Prostate gland (tissue), 2 donors: Measurements from ENCODE around the gene BIN1.

ENCODE experiments used
- CTCF ChIP-seq, 4 experiments: fragments of 200-600 bp in 2 of 4; fragments of 450-650 bp in 2 of 4; sonication (generic) in 2 of 4; IDR thresholded peaks; 1 replicate in 3 of 4; 2 replicates in 1 of 4; pipeline ENCODE4 v1.5.1; 2016 to 2019; ENCODE audit warnings: antibody characterized with exemption in 4 of 4, mild to moderate bottlenecking in 2 of 4, moderate library complexity in 2 of 4
- POLR2A ChIP-seq: fragments of 450-650 bp; IDR thresholded peaks from one replicate; pipeline ENCODE4 v1.6.1; 2016; ENCODE audit warnings: antibody characterized with exemption, mild to moderate bottlenecking
- POLR2AphosphoS5 ChIP-seq: sonication (generic); formaldehyde crosslinking; IDR thresholded peaks from one replicate; pipeline ENCODE4 v1.6.1; 2017; ENCODE audit warnings: antibody characterized with exemption

- TF ChIP-seq CTCF (IDR thresholded peaks at IDR 0.05) (no peak), POLR2A (no peak), POLR2AphosphoS5 (no peak)
Measured at GRCh38 chr2:127092901-127093516, 13.9 kb downstream of the BIN1 start.
